Inferior parietal cortex (tissue), 1 donor: ENCODE data around the gene AJM1.

Experiments used
- DNase-seq: peaks from one replicate; pipeline ENCODE4 v3.0.0-alpha.2; 2016; ENCODE audit errors: extremely low spot score

The AJM1 gene

GRCh38 chr9:136808075-136808805 lies 34.0 kb upstream of the AJM1 start:
- DNase-seq: no peak

GRCh38 chr9:136808806-136809158 lies 33.5 kb upstream of the AJM1 start:
- no peak for DNase-seq

- no peak for DNase-seq
Measured at GRCh38 chr9:136814725-136815421, 27.4 kb upstream of the AJM1 start.

- no peak for DNase-seq
Measured at GRCh38 chr9:136815422-136815782, 26.9 kb upstream of the AJM1 start.

- no peak for DNase-seq
Measured at GRCh38 chr9:136820971-136821825, 21.1 kb upstream of the AJM1 start.

- DNase-seq: no peak
Measured at GRCh38 chr9:136821826-136822544, 20.3 kb upstream of the AJM1 start.

- no peak for DNase-seq
Measured at GRCh38 chr9:136823136-136824046, 18.9 kb upstream of the AJM1 start.

GRCh38 chr9:136824496-136825225 lies 17.6 kb upstream of the AJM1 start:
- no peak for DNase-seq

GRCh38 chr9:136825295-136826187 lies 16.7 kb upstream of the AJM1 start:
- DNase-seq: no peak

GRCh38 chr9:136826188-136826541 lies 16.1 kb upstream of the AJM1 start:
- no peak for DNase-seq

GRCh38 chr9:136826703-136827582 lies 15.3 kb upstream of the AJM1 start:
- DNase-seq: no peak

GRCh38 chr9:136827794-136828473 lies 14.3 kb upstream of the AJM1 start:
- DNase-seq: no peak

- DNase-seq: no peak
Measured at GRCh38 chr9:136828474-136829140, 13.7 kb upstream of the AJM1 start.

- no peak for DNase-seq
Measured at GRCh38 chr9:136829412-136829811, 12.9 kb upstream of the AJM1 start.

GRCh38 chr9:136829981-136830885 lies 12.0 kb upstream of the AJM1 start:
- no peak for DNase-seq
